Measurements from ENCODE around the gene TBXT. TPM values are rescaled to one million over a fixed set of nuclear protein-coding genes. Genes with fewer than 3 reads are reported as not detected.

Gene TBXT
- total and polyA plus RNA-seq, 2 of the 8 experiments (the other 6 are each of a cell fraction or from before 2014, with no cell fraction given) = 0.18 to 0.24 TPM

DNA sequence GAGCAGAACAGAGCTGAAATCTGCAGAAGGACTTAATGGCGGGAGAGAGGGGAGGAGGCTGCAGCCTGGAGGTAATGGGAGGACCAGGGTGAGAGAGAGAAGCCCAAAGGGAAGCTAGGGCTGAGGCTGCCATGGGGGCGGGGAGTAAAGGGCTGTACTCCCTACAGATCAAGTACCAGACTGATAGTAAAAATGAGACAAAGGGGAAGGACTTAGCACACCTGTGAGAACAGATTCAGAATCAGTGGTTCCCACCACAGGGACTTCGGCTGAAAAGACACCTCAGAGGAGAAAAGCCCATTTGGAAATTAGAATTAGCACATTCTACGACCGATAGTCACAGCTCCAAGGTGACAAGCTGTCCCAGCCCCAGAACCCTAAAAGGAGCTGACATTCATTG is 6.4 kb upstream of the TBXT start (continued):
- no peak for TF ChIP-seq YY1 (IDR thresholded peaks at IDR 0.05; ENCODE audit: low read depth, low read length)

Measured in H1 (cell line).